ENCODE results near the gene KIRREL1.

The KIRREL1 gene

DNA sequence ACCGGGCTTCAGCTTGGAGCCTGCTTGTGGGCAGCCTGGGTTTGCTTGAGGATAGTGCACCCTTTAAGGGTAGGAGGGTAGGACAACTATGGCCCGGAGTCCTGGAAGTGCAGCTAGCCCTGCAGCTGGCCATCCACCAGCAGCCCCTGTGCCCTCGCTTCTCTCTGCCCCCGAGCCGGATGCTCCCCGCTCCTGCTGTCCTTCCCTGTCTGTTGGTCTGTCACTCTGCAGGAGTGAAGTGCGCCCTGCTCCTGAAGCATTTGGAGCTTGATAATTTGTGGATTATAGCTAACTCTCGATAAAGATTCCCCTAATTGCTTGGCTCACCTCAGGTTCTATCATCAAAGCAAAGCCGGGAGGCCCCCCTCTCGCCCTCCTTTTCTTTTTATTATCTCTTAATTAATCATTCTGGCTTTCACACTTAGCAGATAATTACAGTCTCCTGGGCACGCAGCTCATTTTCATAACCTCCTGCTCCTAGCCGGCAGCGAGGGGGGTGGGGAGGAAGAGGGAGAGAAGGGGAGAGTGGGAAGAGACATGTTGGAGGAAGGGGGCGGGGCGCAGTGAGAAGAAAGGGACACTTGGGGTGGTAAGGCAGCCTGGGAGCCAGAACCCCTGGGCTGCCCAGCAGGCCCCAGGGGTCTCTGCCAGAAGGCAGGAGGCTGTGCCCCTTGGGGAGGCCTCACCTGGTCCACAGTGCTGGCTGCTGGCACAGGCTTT, 14.4 kb downstream of the KIRREL1 start:
- no peaks in the 10 kb centered on the region for H3K4me1 Mint-ChIP-seq
- H3K27ac Mint-ChIP-seq = no peak overlapping the region
- ATAC-seq (no peak), DNase-seq (no peak)
- H3K36me3 Mint-ChIP-seq (ENCODE audit: low read depth) = no peaks in the 10 kb centered on the region
- no peaks in the 10 kb centered on the region for H3K9me3 Mint-ChIP-seq
- no peak overlapping the region for H3K4me3 Mint-ChIP-seq
- H3K27me3 Mint-ChIP-seq = peaks cover 4% of the 10 kb centered on the region

GRCh38 chr1:158008630-158009029, 15.2 kb downstream of the KIRREL1 start:
- Mint-ChIP-seq H3K4me1 (no peaks in the 10 kb centered on the region), H3K4me3 (no peak overlapping the region), H3K9me3 (no peaks in the 10 kb centered on the region), H3K27ac (no peak overlapping the region), H3K36me3 (ENCODE audit: low read depth) (no peaks in the 10 kb centered on the region), H3K27me3 (peaks cover 4% of the 10 kb centered on the region)
- no peak for ATAC-seq
- DNase-seq = no peak

DNA sequence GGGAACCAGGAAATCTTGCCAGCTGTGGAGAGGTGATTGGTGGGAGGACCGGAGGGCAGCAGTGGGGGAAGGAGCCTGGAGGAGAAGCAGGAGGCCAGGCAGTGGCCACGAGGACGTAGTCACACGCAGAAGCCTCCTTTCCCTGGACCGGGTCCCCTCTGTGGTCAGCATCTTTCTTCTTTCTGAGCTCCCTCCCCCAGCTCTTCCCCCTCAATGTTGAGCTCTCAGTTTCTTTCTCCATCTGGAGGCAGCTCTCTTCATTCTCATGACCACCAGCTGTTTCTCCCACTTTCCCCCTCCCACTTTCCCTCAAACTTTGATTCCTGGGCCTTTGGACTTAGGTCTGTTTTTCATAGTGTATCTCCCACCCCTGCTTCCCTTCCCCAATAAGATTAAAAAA, 18.3 kb downstream of the KIRREL1 start:
- no peaks in the 10 kb centered on the region for H3K4me1 Mint-ChIP-seq
- H3K27me3 Mint-ChIP-seq = peaks cover 11% of the 10 kb centered on the region
- ATAC-seq (no peak), DNase-seq (no peak)
- H3K36me3 Mint-ChIP-seq (ENCODE audit: low read depth) = no peaks in the 10 kb centered on the region
- no peak overlapping the region for H3K27ac Mint-ChIP-seq
- no peaks in the 10 kb centered on the region for H3K9me3 Mint-ChIP-seq
- no peak overlapping the region for H3K4me3 Mint-ChIP-seq

DNA sequence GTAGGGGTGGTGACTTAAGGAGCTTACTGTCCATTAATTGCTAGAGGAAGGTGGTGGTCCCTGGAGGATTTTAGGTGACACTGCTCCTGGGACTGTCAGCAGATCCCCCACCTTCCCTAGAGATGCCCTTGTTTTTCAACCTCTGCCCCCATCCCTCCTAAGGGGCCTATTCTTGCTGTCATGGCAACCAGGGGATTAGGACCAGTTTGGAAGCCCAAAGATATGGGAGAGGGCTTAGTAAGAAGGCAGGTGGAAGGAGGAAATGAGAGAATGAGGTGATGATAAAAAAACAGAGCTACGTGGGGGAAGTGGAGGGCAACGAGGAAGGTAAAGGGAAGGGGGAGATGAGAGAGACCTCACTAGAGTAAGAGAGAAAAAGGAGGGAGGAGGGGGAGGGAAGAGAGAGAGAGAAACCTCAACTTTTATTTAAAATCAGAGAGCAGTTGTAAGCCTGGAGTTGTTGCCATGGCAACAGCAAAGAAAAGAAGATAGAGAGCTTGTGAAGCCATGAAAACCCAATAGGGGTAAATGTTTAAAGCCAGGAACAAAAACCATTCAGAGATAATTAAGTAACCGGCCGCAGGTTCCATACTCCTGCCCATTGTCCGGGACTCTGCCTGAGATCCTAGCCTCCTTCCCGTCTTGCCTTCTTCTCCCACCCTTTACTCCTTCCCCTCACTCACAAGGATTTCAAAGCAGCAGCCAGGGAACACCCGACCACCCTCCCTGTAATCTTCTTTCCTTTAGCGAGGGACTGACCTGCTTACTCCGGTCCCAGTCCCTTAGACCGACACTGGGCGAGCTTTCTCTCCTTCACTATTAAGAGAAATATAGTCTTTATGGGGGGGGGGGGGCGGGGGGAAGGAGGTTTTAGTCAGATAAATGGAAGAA, 20.6 kb downstream of the KIRREL1 start:
- no peak for ATAC-seq
- H3K36me3 Mint-ChIP-seq (ENCODE audit: low read depth) = no peaks in the 10 kb centered on the region
- no peaks in the 10 kb centered on the region for H3K9me3 Mint-ChIP-seq
- H3K4me3 Mint-ChIP-seq = no peak overlapping the region
- H3K27ac Mint-ChIP-seq = no peak overlapping the region
- no peaks in the 10 kb centered on the region for H3K4me1 Mint-ChIP-seq
- DNase-seq = no peak
- H3K27me3 Mint-ChIP-seq = peaks cover 14% of the 10 kb centered on the region

- Mint-ChIP-seq H3K9me3 (no peaks in the 10 kb centered on the region), H3K27ac (no peak overlapping the region), H3K4me1 (no peaks in the 10 kb centered on the region), H3K4me3 (no peak overlapping the region), H3K36me3 (ENCODE audit: low read depth) (no peaks in the 10 kb centered on the region), H3K27me3 (peaks cover 12% of the 10 kb centered on the region)
- DNase-seq (no peak), ATAC-seq (no peak)
These were observed 21.4 kb downstream of the KIRREL1 start for GRCh38 chr1:158014731-158015320.

DNA sequence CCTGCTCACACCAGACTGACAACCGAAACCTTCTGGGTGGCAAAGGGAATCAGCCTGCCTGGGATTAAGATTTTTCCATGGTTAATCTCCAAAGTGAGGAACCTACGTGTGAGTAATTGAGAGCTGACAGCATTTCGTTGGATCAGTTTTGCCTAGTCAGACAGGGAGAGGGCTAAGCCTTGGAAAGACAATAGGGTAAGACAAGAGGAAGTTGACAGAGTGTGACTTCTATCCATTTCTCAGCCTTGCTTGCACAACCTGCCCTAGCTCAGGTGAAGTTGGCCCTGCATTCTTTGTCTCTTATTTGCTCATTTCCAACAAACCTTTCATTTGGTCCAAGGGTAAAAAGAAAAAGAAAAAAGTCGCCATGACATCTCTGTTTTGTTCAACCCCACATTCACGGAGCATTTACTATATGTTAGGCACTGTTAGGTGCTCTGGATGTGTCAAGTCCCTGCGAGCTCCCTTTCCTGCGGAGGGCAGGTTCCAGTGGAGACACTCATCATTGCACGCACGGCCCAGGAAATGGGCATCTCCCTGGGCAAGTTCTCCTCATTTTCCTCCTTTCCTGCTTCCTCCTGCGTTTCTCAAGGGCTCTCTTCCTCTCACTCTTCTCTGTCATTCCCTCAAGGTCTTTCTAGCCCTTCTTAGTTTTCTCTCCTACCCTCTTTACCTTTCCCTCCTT, 23.3 kb downstream of the KIRREL1 start:
- Mint-ChIP-seq H3K4me3 (no peak overlapping the region), H3K9me3 (no peaks in the 10 kb centered on the region), H3K4me1 (no peaks in the 10 kb centered on the region), H3K27ac (no peak overlapping the region), H3K27me3 (peaks cover 16% of the 10 kb centered on the region), H3K36me3 (ENCODE audit: low read depth) (no peaks in the 10 kb centered on the region)
- ATAC-seq = no peak
- no peak for DNase-seq

- no peak overlapping the region for H3K27ac Mint-ChIP-seq
- H3K9me3 Mint-ChIP-seq = no peaks in the 10 kb centered on the region
- ATAC-seq = no peak
- no peak overlapping the region for H3K4me3 Mint-ChIP-seq
- DNase-seq = no peak
- no peaks in the 10 kb centered on the region for H3K4me1 Mint-ChIP-seq
- no peaks in the 10 kb centered on the region for H3K36me3 Mint-ChIP-seq (ENCODE audit: low read depth)
- peaks cover 16% of the 10 kb centered on the region for H3K27me3 Mint-ChIP-seq
These were observed 24.6 kb downstream of the KIRREL1 start for GRCh38 chr1:158017800-158018595.

GRCh38 chr1:158019171-158019868, 25.9 kb downstream of the KIRREL1 start:
- no peaks in the 10 kb centered on the region for H3K4me1 Mint-ChIP-seq
- DNase-seq (no peak), ATAC-seq (no peak)
- H3K9me3 Mint-ChIP-seq = no peaks in the 10 kb centered on the region
- H3K27me3 Mint-ChIP-seq = peaks cover 17% of the 10 kb centered on the region
- H3K27ac Mint-ChIP-seq = no peak overlapping the region
- H3K36me3 Mint-ChIP-seq (ENCODE audit: low read depth) = no peaks in the 10 kb centered on the region
- H3K4me3 Mint-ChIP-seq = no peak overlapping the region

DNA sequence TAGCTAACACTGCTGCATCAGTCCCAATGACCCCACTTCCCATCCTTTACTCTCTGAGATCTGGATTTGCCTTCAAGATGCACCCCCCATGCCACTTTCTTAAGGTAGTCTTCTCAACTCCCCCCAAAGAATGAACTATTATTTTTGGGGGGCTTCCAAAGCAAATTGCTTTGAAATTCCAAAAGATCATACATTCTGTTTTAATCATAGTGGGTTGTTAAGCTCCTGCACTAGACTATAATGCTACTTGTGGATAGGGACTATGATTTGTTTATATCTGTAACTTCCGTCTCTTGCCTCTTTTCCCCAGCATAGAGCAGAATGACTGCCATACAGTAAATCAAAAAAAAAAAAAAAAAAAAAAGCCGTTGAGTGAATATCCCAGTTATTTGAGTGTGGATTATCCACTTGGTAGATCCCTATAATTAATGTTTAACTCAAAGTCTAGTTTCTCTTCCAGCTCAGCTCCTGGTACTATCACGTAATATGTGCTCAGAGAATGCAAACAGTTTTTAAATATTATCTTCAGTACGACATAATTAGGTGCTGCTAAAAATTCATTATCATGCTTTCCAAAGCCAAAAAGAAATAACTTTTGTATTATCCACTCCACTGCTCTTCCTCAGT, 26.9 kb downstream of the KIRREL1 start:
- Mint-ChIP-seq H3K9me3 (no peaks in the 10 kb centered on the region), H3K27me3 (peaks cover 14% of the 10 kb centered on the region), H3K36me3 (ENCODE audit: low read depth) (no peaks in the 10 kb centered on the region), H3K4me1 (no peaks in the 10 kb centered on the region), H3K4me3 (no peak overlapping the region), H3K27ac (no peak overlapping the region)
- DNase-seq = no peak
- no peak for ATAC-seq

GRCh38 chr1:158020886-158021620, 27.6 kb downstream of the KIRREL1 start:
- no peak for ATAC-seq
- H3K4me1 Mint-ChIP-seq = no peaks in the 10 kb centered on the region
- DNase-seq = no peak
- H3K9me3 Mint-ChIP-seq = no peaks in the 10 kb centered on the region
- H3K27ac Mint-ChIP-seq = no peak overlapping the region
- no peak overlapping the region for H3K4me3 Mint-ChIP-seq
- H3K27me3 Mint-ChIP-seq = peaks cover 10% of the 10 kb centered on the region
- no peaks in the 10 kb centered on the region for H3K36me3 Mint-ChIP-seq (ENCODE audit: low read depth)

- peaks cover 10% of the 10 kb centered on the region for H3K27me3 Mint-ChIP-seq
- H3K4me3 Mint-ChIP-seq = no peak overlapping the region
- H3K27ac Mint-ChIP-seq = no peak overlapping the region
- H3K9me3 Mint-ChIP-seq = no peaks in the 10 kb centered on the region
- DNase-seq (no peak), ATAC-seq (no peak)
- no peaks in the 10 kb centered on the region for H3K36me3 Mint-ChIP-seq (ENCODE audit: low read depth)
- H3K4me1 Mint-ChIP-seq = no peaks in the 10 kb centered on the region
These were observed 28.3 kb downstream of the KIRREL1 start for GRCh38 chr1:158021721-158022120.

GRCh38 chr1:158022554-158023312, 29.3 kb downstream of the KIRREL1 start:
- peaks cover 8% of the 10 kb centered on the region for H3K27me3 Mint-ChIP-seq
- no peaks in the 10 kb centered on the region for H3K36me3 Mint-ChIP-seq (ENCODE audit: low read depth)

More at GRCh38 chr1:158022554-158023312, 29.3 kb downstream of the KIRREL1 start:
- H3K4me1 Mint-ChIP-seq = no peaks in the 10 kb centered on the region
- H3K4me3 Mint-ChIP-seq = no peak overlapping the region
- no peak for DNase-seq
- no peak overlapping the region for H3K27ac Mint-ChIP-seq
- H3K9me3 Mint-ChIP-seq = no peaks in the 10 kb centered on the region
- ATAC-seq = no peak

Measured in activated naive CD8-positive, alpha-beta T cell treated with anti-CD3 and anti-CD28 coated beads, Interleukin-2, amount 50 U/mL, for 24 hours (primary cell).